HEK293 (cell line): Measurements from ENCODE around the gene APH1A.

Experiments
- GLI4 ChIP-seq: fragments of 450-650 bp; formaldehyde crosslinking; IDR thresholded peaks from 2 replicates; pipeline ENCODE4 v1.5.1; 2016; ENCODE audit warnings: missing biosample characterization, missing genetic modification characterization
- KLF8 ChIP-seq: fragments of 450-650 bp; formaldehyde crosslinking; IDR thresholded peaks from 2 replicates; pipeline ENCODE4 v1.5.1; 2016; ENCODE audit warnings: missing biosample characterization, missing genetic modification characterization
- MEIS1 ChIP-seq: sonication (generic); formaldehyde crosslinking; IDR thresholded peaks from 2 replicates; pipeline ENCODE4 v1.8.1; 2022; ENCODE audit warnings: missing genetic modification reagents, mild to moderate bottlenecking, borderline replicate concordance
- MZF1 ChIP-seq: fragments of 450-650 bp; formaldehyde crosslinking; IDR thresholded peaks from 2 replicates; pipeline ENCODE4 v1.5.1; 2017; ENCODE audit warnings: missing biosample characterization, missing genetic modification characterization, borderline replicate concordance
- SP3 ChIP-seq: fragments of 450-650 bp; formaldehyde crosslinking; IDR thresholded peaks from 2 replicates; pipeline ENCODE4 v1.5.1; 2016; ENCODE audit warnings: missing biosample characterization, missing genetic modification characterization
- ZBTB20 ChIP-seq: fragments of 450-650 bp; formaldehyde crosslinking; IDR thresholded peaks from 2 replicates; pipeline ENCODE4 v1.5.1; 2016; ENCODE audit warnings: missing biosample characterization, missing genetic modification characterization
- ZBTB8A ChIP-seq: fragments of 450-650 bp; formaldehyde crosslinking; IDR thresholded peaks from 2 replicates; pipeline ENCODE4 v1.5.1; 2016; ENCODE audit warnings: missing biosample characterization, missing genetic modification characterization
- ZFHX2 ChIP-seq: fragments of 450-650 bp; formaldehyde crosslinking; conservative IDR thresholded peaks from 2 replicates; pipeline ENCODE4 v1.5.1; 2016; ENCODE audit warnings: missing biosample characterization, missing genetic modification characterization
- ZNF138 ChIP-seq: fragments of 450-650 bp; formaldehyde crosslinking; IDR thresholded peaks from 2 replicates; pipeline ENCODE4 v1.5.1; 2016; ENCODE audit warnings: missing biosample characterization, missing genetic modification characterization, borderline replicate concordance
- ZNF157 ChIP-seq: fragments of 450-650 bp; formaldehyde crosslinking; IDR thresholded peaks from 2 replicates; pipeline ENCODE4 v1.5.1; 2016; ENCODE audit warnings: missing biosample characterization, missing genetic modification characterization
- ZNF175 ChIP-seq: fragments of 450-650 bp; formaldehyde crosslinking; IDR thresholded peaks from 2 replicates; pipeline ENCODE4 v1.5.1; 2016; ENCODE audit warnings: missing biosample characterization, missing genetic modification characterization
- ZNF2 ChIP-seq: fragments of 450-650 bp; formaldehyde crosslinking; IDR thresholded peaks from 2 replicates; pipeline ENCODE4 v1.5.1; 2016; ENCODE audit warnings: missing biosample characterization, missing genetic modification characterization
- ZNF311 ChIP-seq: fragments of 450-650 bp; formaldehyde crosslinking; IDR thresholded peaks from 2 replicates; pipeline ENCODE4 v1.5.1; 2017; ENCODE audit warnings: missing biosample characterization, missing genetic modification characterization, borderline replicate concordance
- ZNF37A ChIP-seq: fragments of 450-650 bp; IDR thresholded peaks from 2 replicates; pipeline ENCODE4 v1.5.1; 2018; ENCODE audit warnings: missing biosample characterization, missing genetic modification characterization
- ZNF423 ChIP-seq: fragments of 450-650 bp; formaldehyde crosslinking; IDR thresholded peaks from 2 replicates; pipeline ENCODE4 v1.5.1; 2016; ENCODE audit warnings: missing biosample characterization, missing genetic modification characterization
- ZNF473 ChIP-seq: fragments of 450-650 bp; formaldehyde crosslinking; IDR thresholded peaks from 2 replicates; pipeline ENCODE4 v1.5.1; 2017; ENCODE audit warnings: missing biosample characterization, missing genetic modification characterization
- ZNF560 ChIP-seq: fragments of 450-650 bp; formaldehyde crosslinking; IDR thresholded peaks from 2 replicates; pipeline ENCODE4 v1.5.1; 2017; ENCODE audit warnings: missing biosample characterization, missing genetic modification characterization, borderline replicate concordance
- ZNF623 ChIP-seq: fragments of 450-650 bp; formaldehyde crosslinking; IDR thresholded peaks from 2 replicates; pipeline ENCODE4 v1.5.1; 2016; ENCODE audit warnings: missing biosample characterization, missing genetic modification characterization
- ZNF701 ChIP-seq: fragments of 450-650 bp; formaldehyde crosslinking; IDR thresholded peaks from 2 replicates; pipeline ENCODE4 v1.5.1; 2016; ENCODE audit warnings: missing biosample characterization, missing genetic modification characterization
- ZNF707 ChIP-seq: fragments of 450-650 bp; formaldehyde crosslinking; IDR thresholded peaks from 2 replicates; pipeline ENCODE4 v1.5.1; 2016; ENCODE audit warnings: missing biosample characterization, missing genetic modification characterization
- ZXDB ChIP-seq: fragments of 450-650 bp; formaldehyde crosslinking; IDR thresholded peaks from 2 replicates; pipeline ENCODE4 v1.5.1; 2016; ENCODE audit warnings: missing biosample characterization, missing genetic modification characterization
- TF ChIP-seq, protein P1 (sequence below): fragments of 450-650 bp; formaldehyde crosslinking; IDR thresholded peaks from 2 replicates; pipeline ENCODE4 v1.5.1; 2016; ENCODE audit warnings: missing biosample characterization, missing genetic modification characterization
- TF ChIP-seq, protein P2 (sequence below): fragments of 450-650 bp; formaldehyde crosslinking; IDR thresholded peaks from 2 replicates; pipeline ENCODE4 v1.5.1; 2016; ENCODE audit warnings: missing biosample characterization, missing genetic modification characterization, low read depth
- TF ChIP-seq, protein P3 (sequence below): fragments of 450-650 bp; formaldehyde crosslinking; IDR thresholded peaks from 2 replicates; pipeline ENCODE4 v1.5.1; 2016; ENCODE audit warnings: missing biosample characterization, missing genetic modification characterization
- TF ChIP-seq, protein P4 (sequence below): fragments of 450-650 bp; formaldehyde crosslinking; IDR thresholded peaks from 2 replicates; pipeline ENCODE4 v1.5.1; 2017; ENCODE audit warnings: missing biosample characterization, mild to moderate bottlenecking, missing genetic modification characterization, moderate library complexity
- TF ChIP-seq, protein P5 (sequence below): fragments of 450-650 bp; formaldehyde crosslinking; IDR thresholded peaks from 2 replicates; pipeline ENCODE4 v1.5.1; 2016; ENCODE audit warnings: missing biosample characterization, missing genetic modification characterization
- TF ChIP-seq, protein P6 (sequence below): fragments of 450-650 bp; formaldehyde crosslinking; IDR thresholded peaks from 2 replicates; pipeline ENCODE4 v1.5.1; 2016; ENCODE audit warnings: missing biosample characterization, missing genetic modification characterization, low read depth

APH1A gene

DNA sequence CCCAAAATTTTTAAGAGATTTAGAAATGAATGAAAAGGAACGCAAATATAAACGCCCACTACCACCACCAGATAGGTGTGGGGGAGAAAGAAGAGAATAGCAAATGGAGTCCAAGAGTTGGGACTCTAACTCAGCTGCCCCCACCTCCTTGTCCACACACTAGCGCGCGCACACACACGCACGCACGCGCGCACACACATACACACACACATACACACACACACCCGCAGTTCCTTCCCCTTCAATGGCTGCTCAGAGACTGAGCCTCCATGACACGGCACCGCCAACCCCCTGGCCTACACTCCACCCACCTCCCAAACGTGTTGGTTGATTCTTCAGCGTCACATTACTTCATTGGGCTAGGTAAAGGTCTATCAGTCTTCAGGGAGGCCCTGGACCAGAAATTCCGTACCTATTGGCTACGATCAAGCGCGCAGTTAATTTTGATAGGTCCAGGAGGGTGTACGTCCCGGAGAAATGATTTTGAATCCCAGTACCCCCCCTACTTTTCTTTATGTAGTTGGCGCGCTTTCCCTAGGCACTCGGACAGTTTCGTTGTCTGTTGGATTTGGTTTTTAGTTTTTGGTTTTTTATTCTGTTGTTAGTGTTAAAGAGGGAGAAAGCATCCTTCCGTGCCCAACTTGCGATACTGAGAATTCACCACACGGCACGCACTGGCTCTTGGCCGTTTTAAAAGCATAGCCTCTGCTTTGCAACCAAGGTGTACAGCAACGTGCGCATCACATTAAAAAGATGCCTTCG is 32.8 kb downstream of the APH1A start, which contains the start of gene ANP32E (continued):
- TF ChIP-seq MEIS1 (CRISPR knock-in tag) = no peak
- TF ChIP-seq, protein P1, sequence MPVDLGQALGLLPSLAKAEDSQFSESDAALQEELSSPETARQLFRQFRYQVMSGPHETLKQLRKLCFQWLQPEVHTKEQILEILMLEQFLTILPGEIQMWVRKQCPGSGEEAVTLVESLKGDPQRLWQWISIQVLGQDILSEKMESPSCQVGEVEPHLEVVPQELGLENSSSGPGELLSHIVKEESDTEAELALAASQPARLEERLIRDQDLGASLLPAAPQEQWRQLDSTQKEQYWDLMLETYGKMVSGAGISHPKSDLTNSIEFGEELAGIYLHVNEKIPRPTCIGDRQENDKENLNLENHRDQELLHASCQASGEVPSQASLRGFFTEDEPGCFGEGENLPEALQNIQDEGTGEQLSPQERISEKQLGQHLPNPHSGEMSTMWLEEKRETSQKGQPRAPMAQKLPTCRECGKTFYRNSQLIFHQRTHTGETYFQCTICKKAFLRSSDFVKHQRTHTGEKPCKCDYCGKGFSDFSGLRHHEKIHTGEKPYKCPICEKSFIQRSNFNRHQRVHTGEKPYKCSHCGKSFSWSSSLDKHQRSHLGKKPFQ (tag by site-specific recombination) = peak; percentile 90
- no peak for TF ChIP-seq ZNF473 (tag by site-specific recombination)
- no peak for TF ChIP-seq ZNF311 (tag by site-specific recombination)
- peak; percentile 97 for TF ChIP-seq ZFHX2 (tag by site-specific recombination)
- peak; percentile 30; the same call in 1 of the 2 replicates for TF ChIP-seq ZNF623
- no peak for TF ChIP-seq ZNF175 (tag by site-specific recombination)
- TF ChIP-seq SP3 (tag by site-specific recombination) = peak; percentile 93
- TF ChIP-seq ZBTB8A = peak; percentile 51; the same call in 1 of the 2 replicates
- TF ChIP-seq ZNF707 (tag by site-specific recombination) = no peak
- no peak for TF ChIP-seq ZNF701 (tag by site-specific recombination)
- TF ChIP-seq, protein P2, sequence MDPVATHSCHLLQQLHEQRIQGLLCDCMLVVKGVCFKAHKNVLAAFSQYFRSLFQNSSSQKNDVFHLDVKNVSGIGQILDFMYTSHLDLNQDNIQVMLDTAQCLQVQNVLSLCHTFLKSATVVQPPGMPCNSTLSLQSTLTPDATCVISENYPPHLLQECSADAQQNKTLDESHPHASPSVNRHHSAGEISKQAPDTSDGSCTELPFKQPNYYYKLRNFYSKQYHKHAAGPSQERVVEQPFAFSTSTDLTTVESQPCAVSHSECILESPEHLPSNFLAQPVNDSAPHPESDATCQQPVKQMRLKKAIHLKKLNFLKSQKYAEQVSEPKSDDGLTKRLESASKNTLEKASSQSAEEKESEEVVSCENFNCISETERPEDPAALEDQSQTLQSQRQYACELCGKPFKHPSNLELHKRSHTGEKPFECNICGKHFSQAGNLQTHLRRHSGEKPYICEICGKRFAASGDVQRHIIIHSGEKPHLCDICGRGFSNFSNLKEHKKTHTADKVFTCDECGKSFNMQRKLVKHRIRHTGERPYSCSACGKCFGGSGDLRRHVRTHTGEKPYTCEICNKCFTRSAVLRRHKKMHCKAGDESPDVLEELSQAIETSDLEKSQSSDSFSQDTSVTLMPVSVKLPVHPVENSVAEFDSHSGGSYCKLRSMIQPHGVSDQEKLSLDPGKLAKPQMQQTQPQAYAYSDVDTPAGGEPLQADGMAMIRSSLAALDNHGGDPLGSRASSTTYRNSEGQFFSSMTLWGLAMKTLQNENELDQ (tag by site-specific recombination) = no peak
- peak; percentile 95 for TF ChIP-seq GLI4 (tag by site-specific recombination)
- TF ChIP-seq, protein P3, sequence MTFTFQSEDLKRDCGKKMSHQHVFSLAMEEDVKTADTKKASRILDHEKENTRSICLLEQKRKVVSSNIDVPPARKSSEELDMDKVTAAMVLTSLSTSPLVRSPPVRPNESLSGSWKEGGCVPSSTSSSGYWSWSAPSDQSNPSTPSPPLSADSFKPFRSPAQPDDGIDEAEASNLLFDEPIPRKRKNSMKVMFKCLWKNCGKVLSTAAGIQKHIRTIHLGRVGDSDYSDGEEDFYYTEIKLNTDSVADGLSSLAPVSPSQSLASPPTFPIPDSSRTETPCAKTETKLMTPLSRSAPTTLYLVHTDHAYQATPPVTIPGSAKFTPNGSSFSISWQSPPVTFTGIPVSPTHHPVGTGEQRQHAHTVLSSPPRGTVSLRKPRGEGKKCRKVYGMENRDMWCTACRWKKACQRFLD (tag by site-specific recombination) = no peak
- TF ChIP-seq ZBTB20 = peak; percentile 67; the same call in 1 of the 2 replicates
- TF ChIP-seq, protein P4, sequence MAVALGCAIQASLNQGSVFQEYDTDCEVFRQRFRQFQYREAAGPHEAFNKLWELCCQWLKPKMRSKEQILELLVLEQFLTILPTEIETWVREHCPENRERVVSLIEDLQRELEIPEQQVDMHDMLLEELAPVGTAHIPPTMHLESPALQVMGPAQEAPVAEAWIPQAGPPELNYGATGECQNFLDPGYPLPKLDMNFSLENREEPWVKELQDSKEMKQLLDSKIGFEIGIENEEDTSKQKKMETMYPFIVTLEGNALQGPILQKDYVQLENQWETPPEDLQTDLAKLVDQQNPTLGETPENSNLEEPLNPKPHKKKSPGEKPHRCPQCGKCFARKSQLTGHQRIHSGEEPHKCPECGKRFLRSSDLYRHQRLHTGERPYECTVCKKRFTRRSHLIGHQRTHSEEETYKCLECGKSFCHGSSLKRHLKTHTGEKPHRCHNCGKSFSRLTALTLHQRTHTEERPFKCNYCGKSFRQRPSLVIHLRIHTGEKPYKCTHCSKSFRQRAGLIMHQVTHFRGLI (tag by site-specific recombination) = no peak
- peak; percentile 72; the same call in 1 of the 2 replicates for TF ChIP-seq MZF1 (tag by site-specific recombination)
- peak; percentile 99 for TF ChIP-seq ZNF2 (tag by site-specific recombination)
- no peak for TF ChIP-seq ZNF560 (tag by site-specific recombination)
- TF ChIP-seq ZNF423 = no peak
- TF ChIP-seq ZXDB (tag by site-specific recombination) = peak; percentile 96
- TF ChIP-seq, protein P5, sequence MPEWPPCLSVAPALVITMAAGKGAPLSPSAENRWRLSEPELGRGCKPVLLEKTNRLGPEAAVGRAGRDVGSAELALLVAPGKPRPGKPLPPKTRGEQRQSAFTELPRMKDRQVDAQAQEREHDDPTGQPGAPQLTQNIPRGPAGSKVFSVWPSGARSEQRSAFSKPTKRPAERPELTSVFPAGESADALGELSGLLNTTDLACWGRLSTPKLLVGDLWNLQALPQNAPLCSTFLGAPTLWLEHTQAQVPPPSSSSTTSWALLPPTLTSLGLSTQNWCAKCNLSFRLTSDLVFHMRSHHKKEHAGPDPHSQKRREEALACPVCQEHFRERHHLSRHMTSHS (tag by site-specific recombination) = no peak
- TF ChIP-seq, protein P6, sequence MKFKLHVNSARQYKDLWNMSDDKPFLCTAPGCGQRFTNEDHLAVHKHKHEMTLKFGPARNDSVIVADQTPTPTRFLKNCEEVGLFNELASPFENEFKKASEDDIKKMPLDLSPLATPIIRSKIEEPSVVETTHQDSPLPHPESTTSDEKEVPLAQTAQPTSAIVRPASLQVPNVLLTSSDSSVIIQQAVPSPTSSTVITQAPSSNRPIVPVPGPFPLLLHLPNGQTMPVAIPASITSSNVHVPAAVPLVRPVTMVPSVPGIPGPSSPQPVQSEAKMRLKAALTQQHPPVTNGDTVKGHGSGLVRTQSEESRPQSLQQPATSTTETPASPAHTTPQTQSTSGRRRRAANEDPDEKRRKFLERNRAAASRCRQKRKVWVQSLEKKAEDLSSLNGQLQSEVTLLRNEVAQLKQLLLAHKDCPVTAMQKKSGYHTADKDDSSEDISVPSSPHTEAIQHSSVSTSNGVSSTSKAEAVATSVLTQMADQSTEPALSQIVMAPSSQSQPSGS (tag by site-specific recombination) = no peak; the same call in 1 of the 2 replicates
- TF ChIP-seq ZNF37A (tag by site-specific recombination) = no peak
- no peak for TF ChIP-seq ZNF138 (tag by site-specific recombination)
- TF ChIP-seq KLF8 (tag by site-specific recombination) = peak; percentile 89
- 0 out of 2 replicates have a peak, but pooled peaks have one; percentile 30 for TF ChIP-seq ZNF157 (tag by site-specific recombination)
